GM12878 (cell line): ENCODE results near the gene VANGL2. TPM values are rescaled to one million over a fixed set of nuclear protein-coding genes. Genes with fewer than 3 reads are reported as not detected.

Experiments used
- BCL11A ChIP-seq: IDR thresholded peaks from 2 replicates; pipeline ENCODE4 v1.6.1; 2011; ENCODE audit warnings: low read depth, low read length
- CREB1 ChIP-seq: IDR thresholded peaks from 2 replicates; pipeline ENCODE4 v1.6.1; 2012; ENCODE audit warnings: low read depth, mild to moderate bottlenecking, inconsistent platforms
- HDAC2 ChIP-seq: fragments of 200-600 bp; sonication (generic); IDR thresholded peaks from 2 replicates; pipeline ENCODE4 v1.6.1; 2017
- HDAC6 ChIP-seq: fragments of 200-600 bp; sonication (generic); IDR thresholded peaks from one replicate; pipeline ENCODE4 v1.8.0; 2017; ENCODE audit warnings: antibody characterized with exemption; ENCODE audit not compliant: unreplicated experiment
- MYC ChIP-seq: IDR thresholded peaks from 2 replicates; pipeline ENCODE4 v1.6.1; 2011; ENCODE audit warnings: mild to moderate bottlenecking, low read length, moderate library complexity, inconsistent platforms; ENCODE audit not compliant: insufficient read depth, insufficient replicate concordance, insufficient read length, severe bottlenecking
- NFYB ChIP-seq: IDR thresholded peaks from 2 replicates; pipeline ENCODE4 v1.6.1; 2011; ENCODE audit warnings: low read depth, mild to moderate bottlenecking, low read length, improper control_type of control experiment, moderate library complexity; ENCODE audit not compliant: insufficient read depth
- RFX5 ChIP-seq: IDR thresholded peaks from 2 replicates; pipeline ENCODE4 v1.6.1; 2011; ENCODE audit warnings: low read depth, low read length, improper control_type of control experiment
- SIN3A ChIP-seq: IDR thresholded peaks from 2 replicates; pipeline ENCODE4 v1.6.1; 2012; ENCODE audit warnings: low read depth, low read length, improper control_type of control experiment
- SMC3 ChIP-seq: IDR thresholded peaks from 2 replicates; pipeline ENCODE4 v1.6.1; 2011; ENCODE audit warnings: low read length, improper control_type of control experiment, borderline replicate concordance
- SREBF2 ChIP-seq: IDR thresholded peaks from 2 replicates; pipeline ENCODE4 v1.6.1; 2012; ENCODE audit warnings: mild to moderate bottlenecking, low read length
- STAT3 ChIP-seq: IDR thresholded peaks from 2 replicates; pipeline ENCODE4 v1.6.1; 2011; ENCODE audit warnings: low read depth, low read length, improper control_type of control experiment
- ZNF207 ChIP-seq: fragments of 450-650 bp; IDR thresholded peaks from 2 replicates; pipeline ENCODE4 v1.6.1; 2014; ENCODE audit warnings: antibody characterized with exemption, mild to moderate bottlenecking, borderline replicate concordance
- ZNF217 ChIP-seq: fragments of 450-650 bp; IDR thresholded peaks from 2 replicates; pipeline ENCODE4 v1.6.1; 2017; ENCODE audit warnings: antibody characterized with exemption, mild to moderate bottlenecking
- polyA plus RNA-seq, 11 experiments: library from polyadenylated mRNA; depleted of rRNA in 4 of 11; unstranded in 6 of 11; stranded (reverse) in 5 of 11; fragments of >200 nt; fragmentation: Nextera tagmentation in 4 of 11; fragmentation: Illumina TruSeq in 1 of 11; extraction: Ambion mirVana in 4 of 11; extraction: Trizol in 1 of 11; gene quantifications; 1 replicate in 1 of 11; 2 replicates in 10 of 11; pipeline versions ENCODE4 v1.2.1 to v1.2.3, GENCODE V29; 2011 to 2016; ENCODE audit warnings: inconsistent platforms in 2 of 11, missing spikeins in 2 of 11, low read depth in 1 of 11
- total RNA-seq, 4 experiments: library from RNA; depleted of rRNA in 3 of 4; stranded (reverse); fragments of >200 nt in 3 of 4; fragmentation: Illumina TruSeq in 1 of 4; extraction: Trizol in 1 of 4; gene quantifications; 2 replicates each; pipeline versions ENCODE4 v1.2.1 to v1.2.3, GENCODE V29; 2013 to 2021
- TF ChIP-seq, protein P1 (sequence below): fragments of 450-650 bp; IDR thresholded peaks from 2 replicates; pipeline ENCODE4 v1.6.1; 2018; ENCODE audit warnings: borderline replicate concordance, mild to moderate bottlenecking; ENCODE audit not compliant: partially characterized antibody
- TF ChIP-seq, protein P2 (sequence below): fragments of 450-650 bp; IDR thresholded peaks from 2 replicates; pipeline ENCODE4 v1.6.1; 2018; ENCODE audit warnings: mild to moderate bottlenecking, low read depth, moderate library complexity; ENCODE audit not compliant: partially characterized antibody
- TF ChIP-seq, protein P3 (sequence below): fragments of 450-650 bp; IDR thresholded peaks from 2 replicates; pipeline ENCODE4 v1.6.1; 2017; ENCODE audit warnings: antibody characterized with exemption, mild to moderate bottlenecking, moderate library complexity
- TF ChIP-seq, protein P4 (sequence below): fragments of 450-650 bp; formaldehyde crosslinking; IDR thresholded peaks from 2 replicates; pipeline ENCODE4 v1.5.0; 2022; ENCODE audit warnings: mild to moderate bottlenecking, missing genetic modification characterization

VANGL2 gene
- total and polyA plus RNA-seq, 10 of the 15 experiments (the other 5 are each of a cell fraction or from before 2014, with no cell fraction given), result 0.10 to 5.0 (median 0.27) TPM

DNA sequence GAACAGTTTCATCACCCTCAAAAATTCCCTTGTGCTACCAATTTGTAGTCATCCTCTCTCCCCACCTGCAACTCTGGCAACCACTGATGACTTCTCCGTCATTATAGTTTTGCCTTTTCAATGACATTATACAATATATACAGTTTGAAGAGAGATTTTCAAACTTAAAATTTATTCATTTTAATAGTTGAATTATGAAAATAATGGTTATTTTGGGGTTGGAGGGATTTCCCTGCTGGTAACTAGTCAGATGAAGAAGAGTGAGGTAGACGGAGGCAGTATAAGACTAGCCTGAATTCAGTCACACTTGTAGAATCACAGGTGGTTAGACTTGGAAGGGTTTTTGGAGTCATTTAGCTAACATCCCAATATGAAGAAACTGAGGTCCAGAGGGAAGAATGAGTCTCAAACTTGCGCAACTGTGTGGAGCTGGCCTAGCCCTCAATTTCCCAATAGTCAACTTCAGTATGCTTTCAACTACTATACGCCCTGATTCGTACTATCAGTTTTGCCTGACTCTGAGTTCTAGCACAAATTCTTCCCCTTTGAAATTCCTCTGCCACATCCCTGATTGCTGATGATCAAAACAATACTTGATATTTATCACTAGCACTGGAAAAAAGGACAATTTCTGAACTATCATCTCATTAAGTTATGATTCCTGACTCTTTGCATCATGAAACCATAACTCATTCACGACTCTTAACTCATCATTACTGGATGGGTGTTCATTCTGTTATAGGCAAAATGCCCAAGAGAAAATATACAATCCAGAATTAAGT lies 54.2 kb downstream of the VANGL2 start (continued):
- TF ChIP-seq BCL11A, result peak; percentile 67; the same call in 1 of the 2 replicates
- TF ChIP-seq MYC, result no peak
- TF ChIP-seq HDAC2, result no peak
- no peak for TF ChIP-seq ZNF217
- no peak for TF ChIP-seq SMC3
- no peak for TF ChIP-seq NFYB
- TF ChIP-seq SIN3A, result no peak
- TF ChIP-seq, protein P1, sequence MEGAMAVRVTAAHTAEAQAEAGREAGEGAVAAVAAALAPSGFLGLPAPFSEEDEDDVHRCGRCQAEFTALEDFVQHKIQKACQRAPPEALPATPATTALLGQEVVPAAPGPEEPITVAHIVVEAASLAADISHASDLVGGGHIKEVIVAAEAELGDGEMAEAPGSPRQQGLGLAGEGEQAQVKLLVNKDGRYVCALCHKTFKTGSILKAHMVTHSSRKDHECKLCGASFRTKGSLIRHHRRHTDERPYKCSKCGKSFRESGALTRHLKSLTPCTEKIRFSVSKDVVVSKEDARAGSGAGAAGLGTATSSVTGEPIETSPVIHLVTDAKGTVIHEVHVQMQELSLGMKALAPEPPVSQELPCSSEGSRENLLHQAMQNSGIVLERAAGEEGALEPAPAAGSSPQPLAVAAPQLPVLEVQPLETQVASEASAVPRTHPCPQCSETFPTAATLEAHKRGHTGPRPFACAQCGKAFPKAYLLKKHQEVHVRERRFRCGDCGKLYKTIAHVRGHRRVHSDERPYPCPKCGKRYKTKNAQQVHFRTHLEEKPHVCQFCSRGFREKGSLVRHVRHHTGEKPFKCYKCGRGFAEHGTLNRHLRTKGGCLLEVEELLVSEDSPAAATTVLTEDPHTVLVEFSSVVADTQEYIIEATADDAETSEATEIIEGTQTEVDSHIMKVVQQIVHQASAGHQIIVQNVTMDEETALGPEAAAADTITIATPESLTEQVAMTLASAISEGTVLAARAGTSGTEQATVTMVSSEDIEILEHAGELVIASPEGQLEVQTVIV, result no peak
- TF ChIP-seq, protein P2, sequence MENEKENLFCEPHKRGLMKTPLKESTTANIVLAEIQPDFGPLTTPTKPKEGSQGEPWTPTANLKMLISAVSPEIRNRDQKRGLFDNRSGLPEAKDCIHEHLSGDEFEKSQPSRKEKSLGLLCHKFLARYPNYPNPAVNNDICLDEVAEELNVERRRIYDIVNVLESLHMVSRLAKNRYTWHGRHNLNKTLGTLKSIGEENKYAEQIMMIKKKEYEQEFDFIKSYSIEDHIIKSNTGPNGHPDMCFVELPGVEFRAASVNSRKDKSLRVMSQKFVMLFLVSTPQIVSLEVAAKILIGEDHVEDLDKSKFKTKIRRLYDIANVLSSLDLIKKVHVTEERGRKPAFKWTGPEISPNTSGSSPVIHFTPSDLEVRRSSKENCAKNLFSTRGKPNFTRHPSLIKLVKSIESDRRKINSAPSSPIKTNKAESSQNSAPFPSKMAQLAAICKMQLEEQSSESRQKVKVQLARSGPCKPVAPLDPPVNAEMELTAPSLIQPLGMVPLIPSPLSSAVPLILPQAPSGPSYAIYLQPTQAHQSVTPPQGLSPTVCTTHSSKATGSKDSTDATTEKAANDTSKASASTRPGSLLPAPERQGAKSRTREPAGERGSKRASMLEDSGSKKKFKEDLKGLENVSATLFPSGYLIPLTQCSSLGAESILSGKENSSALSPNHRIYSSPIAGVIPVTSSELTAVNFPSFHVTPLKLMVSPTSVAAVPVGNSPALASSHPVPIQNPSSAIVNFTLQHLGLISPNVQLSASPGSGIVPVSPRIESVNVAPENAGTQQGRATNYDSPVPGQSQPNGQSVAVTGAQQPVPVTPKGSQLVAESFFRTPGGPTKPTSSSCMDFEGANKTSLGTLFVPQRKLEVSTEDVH, result no peak
- peak; percentile 73 for TF ChIP-seq CREB1
- TF ChIP-seq ZNF207, result no peak
- TF ChIP-seq, protein P3, sequence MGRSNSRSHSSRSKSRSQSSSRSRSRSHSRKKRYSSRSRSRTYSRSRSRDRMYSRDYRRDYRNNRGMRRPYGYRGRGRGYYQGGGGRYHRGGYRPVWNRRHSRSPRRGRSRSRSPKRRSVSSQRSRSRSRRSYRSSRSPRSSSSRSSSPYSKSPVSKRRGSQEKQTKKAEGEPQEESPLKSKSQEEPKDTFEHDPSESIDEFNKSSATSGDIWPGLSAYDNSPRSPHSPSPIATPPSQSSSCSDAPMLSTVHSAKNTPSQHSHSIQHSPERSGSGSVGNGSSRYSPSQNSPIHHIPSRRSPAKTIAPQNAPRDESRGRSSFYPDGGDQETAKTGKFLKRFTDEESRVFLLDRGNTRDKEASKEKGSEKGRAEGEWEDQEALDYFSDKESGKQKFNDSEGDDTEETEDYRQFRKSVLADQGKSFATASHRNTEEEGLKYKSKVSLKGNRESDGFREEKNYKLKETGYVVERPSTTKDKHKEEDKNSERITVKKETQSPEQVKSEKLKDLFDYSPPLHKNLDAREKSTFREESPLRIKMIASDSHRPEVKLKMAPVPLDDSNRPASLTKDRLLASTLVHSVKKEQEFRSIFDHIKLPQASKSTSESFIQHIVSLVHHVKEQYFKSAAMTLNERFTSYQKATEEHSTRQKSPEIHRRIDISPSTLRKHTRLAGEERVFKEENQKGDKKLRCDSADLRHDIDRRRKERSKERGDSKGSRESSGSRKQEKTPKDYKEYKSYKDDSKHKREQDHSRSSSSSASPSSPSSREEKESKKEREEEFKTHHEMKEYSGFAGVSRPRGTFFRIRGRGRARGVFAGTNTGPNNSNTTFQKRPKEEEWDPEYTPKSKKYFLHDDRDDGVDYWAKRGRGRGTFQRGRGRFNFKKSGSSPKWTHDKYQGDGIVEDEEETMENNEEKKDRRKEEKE, result no peak
- no peak for TF ChIP-seq SREBF2
- no peak for TF ChIP-seq HDAC6
- TF ChIP-seq, protein P4, sequence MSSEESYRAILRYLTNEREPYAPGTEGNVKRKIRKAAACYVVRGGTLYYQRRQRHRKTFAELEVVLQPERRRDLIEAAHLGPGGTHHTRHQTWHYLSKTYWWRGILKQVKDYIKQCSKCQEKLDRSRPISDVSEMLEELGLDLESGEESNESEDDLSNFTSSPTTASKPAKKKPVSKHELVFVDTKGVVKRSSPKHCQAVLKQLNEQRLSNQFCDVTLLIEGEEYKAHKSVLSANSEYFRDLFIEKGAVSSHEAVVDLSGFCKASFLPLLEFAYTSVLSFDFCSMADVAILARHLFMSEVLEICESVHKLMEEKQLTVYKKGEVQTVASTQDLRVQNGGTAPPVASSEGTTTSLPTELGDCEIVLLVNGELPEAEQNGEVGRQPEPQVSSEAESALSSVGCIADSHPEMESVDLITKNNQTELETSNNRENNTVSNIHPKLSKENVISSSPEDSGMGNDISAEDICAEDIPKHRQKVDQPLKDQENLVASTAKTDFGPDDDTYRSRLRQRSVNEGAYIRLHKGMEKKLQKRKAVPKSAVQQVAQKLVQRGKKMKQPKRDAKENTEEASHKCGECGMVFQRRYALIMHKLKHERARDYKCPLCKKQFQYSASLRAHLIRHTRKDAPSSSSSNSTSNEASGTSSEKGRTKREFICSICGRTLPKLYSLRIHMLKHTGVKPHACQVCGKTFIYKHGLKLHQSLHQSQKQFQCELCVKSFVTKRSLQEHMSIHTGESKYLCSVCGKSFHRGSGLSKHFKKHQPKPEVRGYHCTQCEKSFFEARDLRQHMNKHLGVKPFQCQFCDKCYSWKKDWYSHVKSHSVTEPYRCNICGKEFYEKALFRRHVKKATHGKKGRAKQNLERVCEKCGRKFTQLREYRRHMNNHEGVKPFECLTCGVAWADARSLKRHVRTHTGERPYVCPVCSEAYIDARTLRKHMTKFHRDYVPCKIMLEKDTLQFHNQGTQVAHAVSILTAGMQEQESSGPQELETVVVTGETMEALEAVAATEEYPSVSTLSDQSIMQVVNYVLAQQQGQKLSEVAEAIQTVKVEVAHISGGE, result no peak
- no peak for TF ChIP-seq RFX5
- TF ChIP-seq STAT3, result no peak
